ENCODE measurements around the gene SCARB1. TPM values are rescaled to one million over a fixed set of nuclear protein-coding genes. Genes with fewer than 3 reads are reported as not detected.
A peak's percentile ranks its signal among the peaks of the same experiment; 100 is the strongest.
"Not testable (repeated sequence)": the region's sequence is repeated elsewhere in the genome, so short reads cannot be mapped to it uniquely, and the experiment has no call there.

The SCARB1 gene, protein sequence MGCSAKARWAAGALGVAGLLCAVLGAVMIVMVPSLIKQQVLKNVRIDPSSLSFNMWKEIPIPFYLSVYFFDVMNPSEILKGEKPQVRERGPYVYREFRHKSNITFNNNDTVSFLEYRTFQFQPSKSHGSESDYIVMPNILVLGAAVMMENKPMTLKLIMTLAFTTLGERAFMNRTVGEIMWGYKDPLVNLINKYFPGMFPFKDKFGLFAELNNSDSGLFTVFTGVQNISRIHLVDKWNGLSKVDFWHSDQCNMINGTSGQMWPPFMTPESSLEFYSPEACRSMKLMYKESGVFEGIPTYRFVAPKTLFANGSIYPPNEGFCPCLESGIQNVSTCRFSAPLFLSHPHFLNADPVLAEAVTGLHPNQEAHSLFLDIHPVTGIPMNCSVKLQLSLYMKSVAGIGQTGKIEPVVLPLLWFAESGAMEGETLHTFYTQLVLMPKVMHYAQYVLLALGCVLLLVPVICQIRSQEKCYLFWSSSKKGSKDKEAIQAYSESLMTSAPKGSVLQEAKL
- total RNA-seq: 10 to 100 TPM; 12.6 to 17.2 TPM

DNA sequence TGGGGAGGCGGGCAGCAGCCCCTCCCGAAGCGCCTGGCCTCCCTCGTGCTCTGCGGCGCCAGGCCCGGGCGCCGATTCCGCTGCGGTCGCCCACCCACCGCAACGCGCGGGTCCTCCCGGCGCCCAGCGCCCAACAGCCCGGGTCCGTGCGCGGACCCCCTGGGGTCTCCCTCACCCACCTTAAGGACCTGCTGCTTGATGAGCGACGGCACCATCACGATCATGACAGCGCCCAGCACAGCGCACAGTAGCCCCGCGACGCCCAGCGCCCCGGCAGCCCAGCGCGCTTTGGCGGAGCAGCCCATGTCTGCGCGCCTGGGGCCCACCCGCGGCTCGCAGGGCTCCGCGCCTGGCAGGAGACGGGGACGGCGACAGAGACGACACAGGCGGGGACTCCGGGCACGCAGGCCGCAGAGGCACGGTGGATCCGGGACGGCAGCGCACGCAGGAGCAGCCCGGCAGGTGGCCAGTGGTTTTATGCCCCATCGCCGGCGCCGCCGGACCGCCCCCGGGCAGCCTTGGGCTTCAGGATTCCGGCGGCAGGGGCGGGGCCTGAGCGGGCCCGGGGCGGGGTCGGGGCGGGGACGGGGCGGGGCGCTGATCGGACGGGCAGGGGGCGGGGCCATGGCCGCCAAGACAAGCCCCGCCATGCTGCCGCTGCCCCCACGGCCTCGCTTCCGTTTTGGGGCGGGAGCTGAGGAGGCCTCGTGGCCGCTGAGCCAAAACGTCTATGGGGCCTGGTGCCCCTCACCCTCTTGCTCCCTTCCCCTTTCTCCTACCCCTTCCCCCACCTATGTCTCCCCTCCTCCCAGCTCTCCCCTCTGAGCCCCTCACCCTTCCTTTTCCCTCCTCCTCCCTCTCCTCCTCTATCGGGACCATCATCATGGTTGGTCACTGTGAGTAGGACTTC lies at the start of gene SCARB1:
SCARB1 (minus strand) TSS at position 449 of the 910 bp plus-strand sequence; CDS start at position 305, 144 bp downstream.
- H3K4me1 Mint-ChIP-seq: peaks cover 30% of the 10 kb centered on the region
- ATAC-seq (peak; percentile 91), DNase-seq (peak; percentile 86)
- no peaks in the 10 kb centered on the region for H3K9me3 Mint-ChIP-seq (ENCODE audit: low read depth)
- H3K27ac Mint-ChIP-seq: peak within 1 kb of the TSS; percentile 89
- peaks cover 6% of the 10 kb centered on the region for H3K27me3 Mint-ChIP-seq
- no peaks in the 10 kb centered on the region for H3K36me3 Mint-ChIP-seq
- CTCF ChIA-PET: no interaction called here
- peak within 1 kb of the TSS; percentile 70 for H3K4me3 Mint-ChIP-seq

DNA sequence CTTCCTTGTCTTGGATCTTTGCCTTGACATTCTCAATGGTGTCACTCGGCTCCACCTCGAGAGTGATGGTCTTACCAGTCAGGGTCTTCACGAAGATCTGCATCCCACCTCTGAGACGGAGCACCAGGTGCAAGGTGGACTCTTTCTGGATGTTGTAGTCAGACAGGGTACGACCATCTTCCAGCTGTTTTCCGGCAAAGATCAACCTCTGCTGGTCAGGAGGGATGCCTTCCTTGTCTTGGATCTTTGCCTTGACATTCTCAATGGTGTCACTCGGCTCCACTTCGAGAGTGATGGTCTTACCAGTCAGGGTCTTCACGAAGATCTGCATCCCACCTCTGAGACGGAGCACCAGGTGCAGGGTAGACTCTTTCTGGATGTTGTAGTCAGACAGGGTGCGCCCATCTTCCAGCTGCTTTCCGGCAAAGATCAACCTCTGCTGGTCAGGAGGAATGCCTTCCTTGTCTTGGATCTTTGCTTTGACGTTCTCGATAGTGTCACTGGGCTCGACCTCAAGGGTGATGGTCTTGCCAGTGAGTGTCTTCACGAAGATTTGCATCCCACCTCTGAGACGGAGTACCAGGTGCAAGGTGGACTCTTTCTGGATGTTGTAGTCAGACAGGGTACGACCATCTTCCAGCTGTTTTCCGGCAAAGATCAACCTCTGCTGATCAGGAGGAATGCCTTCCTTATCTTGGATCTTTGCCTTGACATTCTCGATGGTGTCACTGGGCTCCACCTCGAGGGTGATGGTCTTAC lies 49.0 kb upstream of the SCARB1 start:
- not testable (repeated sequence) for H3K27me3 Mint-ChIP-seq; ATAC-seq; DNase-seq; H3K9me3 Mint-ChIP-seq (ENCODE audit: low read depth)
- Mint-ChIP-seq H3K4me3 (peak overlapping the region; percentile 98), H3K36me3 (peaks cover 42% of the 10 kb centered on the region), H3K27ac (peak overlapping the region; percentile 100), H3K4me1 (peaks cover 61% of the 10 kb centered on the region)
- CTCF ChIA-PET: interaction anchor here (25.8 kb wide), 1 partner anchor 28 kb away, joined by 553 read pairs; no protein-coding TSS in a partner anchor

DNA sequence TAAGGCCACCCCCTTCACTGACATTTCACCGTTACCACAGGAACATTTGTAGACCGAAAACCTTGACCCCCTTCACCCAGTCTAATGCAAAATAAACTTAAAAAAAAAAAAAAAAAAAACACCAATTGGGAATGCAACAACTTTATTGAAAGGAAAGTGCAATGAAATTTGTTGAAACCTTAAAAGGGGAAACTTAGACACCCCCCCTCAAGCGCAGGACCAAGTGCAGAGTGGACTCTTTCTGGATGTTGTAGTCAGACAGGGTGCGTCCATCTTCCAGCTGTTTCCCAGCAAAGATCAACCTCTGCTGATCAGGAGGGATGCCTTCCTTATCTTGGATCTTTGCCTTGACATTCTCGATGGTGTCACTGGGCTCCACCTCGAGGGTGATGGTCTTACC lies 47.9 kb upstream of the SCARB1 start:
- not testable (repeated sequence) for H3K9me3 Mint-ChIP-seq (ENCODE audit: low read depth); DNase-seq; ATAC-seq; H3K27me3 Mint-ChIP-seq
- CTCF ChIA-PET: interaction anchor here (2.0 to 25.8 kb wide), 2 partner anchors 16 to 30 kb away, joined by 4 to 553 read pairs; no protein-coding TSS in a partner anchor
- H3K4me1 Mint-ChIP-seq: peaks cover 52% of the 10 kb centered on the region
- H3K36me3 Mint-ChIP-seq: peaks cover 42% of the 10 kb centered on the region
- H3K4me3 Mint-ChIP-seq: peak overlapping the region; percentile 65
- peak overlapping the region; percentile 64 for H3K27ac Mint-ChIP-seq

DNA sequence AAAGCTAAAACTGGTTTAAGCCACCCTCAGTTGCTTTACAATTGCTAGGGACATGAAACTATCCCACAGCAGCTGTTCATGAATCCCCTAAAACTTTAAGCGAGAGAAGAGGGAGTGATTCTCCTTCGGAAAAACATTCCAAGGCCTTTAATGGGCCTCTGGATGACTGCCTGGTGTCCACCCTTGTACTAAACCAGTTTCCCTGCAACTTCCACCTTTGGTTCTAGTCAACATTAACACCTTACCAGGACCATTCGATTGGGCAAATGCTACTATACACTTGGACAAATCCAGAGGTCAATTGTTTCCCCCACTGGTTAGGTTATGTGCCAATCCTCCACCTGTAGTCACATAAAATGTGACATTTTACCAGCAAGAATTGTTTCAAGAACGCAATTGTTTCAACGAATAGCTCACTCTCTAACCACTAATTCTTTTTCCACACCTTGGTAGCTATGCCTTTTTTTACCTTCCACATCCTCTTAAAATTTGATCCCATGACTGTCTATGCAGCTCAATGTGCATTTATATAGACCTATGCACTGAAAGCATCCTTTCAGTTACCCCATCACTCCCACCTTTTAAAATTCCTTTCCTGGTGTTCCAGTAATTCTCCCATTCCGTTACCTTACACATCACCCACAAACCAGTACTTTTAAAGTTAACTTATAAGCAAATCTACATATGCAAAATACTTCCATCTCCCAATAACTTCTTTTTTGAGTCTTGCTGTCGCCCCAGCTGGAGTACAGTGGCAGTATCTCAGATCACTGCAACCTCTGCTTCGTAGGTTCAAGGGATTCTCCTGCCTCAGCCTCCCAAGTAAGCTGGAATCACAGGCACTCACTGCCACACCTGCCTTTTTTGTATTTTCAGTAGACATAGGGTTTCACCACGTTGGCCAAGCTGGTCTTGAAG lies 47.2 kb upstream of the SCARB1 start:
- H3K27ac Mint-ChIP-seq: peak overlapping the region; percentile 64
- H3K9me3 Mint-ChIP-seq (ENCODE audit: low read depth): no peaks in the 10 kb centered on the region
- peaks cover 52% of the 10 kb centered on the region for H3K4me1 Mint-ChIP-seq
- no peak for ATAC-seq
- CTCF ChIA-PET: interaction anchor here (2.0 to 25.8 kb wide), 3 partner anchors 9 to 30 kb away, joined by 4 to 553 read pairs (median 8); no protein-coding TSS in a partner anchor
- DNase-seq: no peak
- H3K27me3 Mint-ChIP-seq: peaks cover 4% of the 10 kb centered on the region
- peaks cover 42% of the 10 kb centered on the region for H3K36me3 Mint-ChIP-seq
- peak overlapping the region; percentile 57 for H3K4me3 Mint-ChIP-seq

DNA sequence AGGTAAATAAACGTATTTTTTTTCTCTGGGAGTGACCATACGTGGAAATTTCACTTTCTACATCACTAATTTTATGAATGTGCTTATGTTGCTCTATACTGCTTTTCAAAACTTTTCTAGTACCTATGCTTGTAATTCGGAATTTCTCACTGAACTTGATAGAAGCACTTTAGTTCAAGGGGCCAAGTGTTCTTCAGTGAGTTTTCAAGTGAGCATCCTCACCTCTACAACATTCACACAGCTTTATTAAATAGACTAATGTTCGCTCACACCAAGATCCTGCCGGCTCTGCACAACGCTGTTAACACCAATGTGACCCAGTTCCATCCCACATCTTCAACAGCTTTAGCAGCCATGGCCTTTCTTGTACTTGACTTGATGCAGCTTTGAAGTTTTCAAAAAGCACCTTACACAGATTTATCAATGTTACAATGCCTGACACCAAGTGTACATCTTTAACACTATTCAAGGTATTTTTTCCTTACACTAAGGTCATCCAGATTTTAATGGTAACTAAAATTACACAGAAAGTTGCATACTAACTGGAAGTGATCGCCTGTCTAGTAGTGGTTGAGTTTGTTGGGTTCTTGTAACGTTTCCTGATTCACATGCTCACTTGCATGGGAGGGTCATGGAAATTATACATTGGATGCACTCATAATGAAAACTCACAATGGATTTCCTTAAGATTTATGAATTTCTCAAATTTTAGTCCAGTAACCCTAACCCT lies 46.3 kb upstream of the SCARB1 start:
- Mint-ChIP-seq H3K36me3 (peaks cover 42% of the 10 kb centered on the region), H3K9me3 (ENCODE audit: low read depth) (no peaks in the 10 kb centered on the region), H3K27me3 (peaks cover 4% of the 10 kb centered on the region), H3K4me3 (no peak overlapping the region), H3K27ac (peak overlapping the region; percentile 24), H3K4me1 (peaks cover 47% of the 10 kb centered on the region)
- CTCF ChIA-PET: interaction anchor here (2.0 to 25.8 kb wide), 3 partner anchors 10 to 31 kb away, joined by 4 to 553 read pairs (median 8); no protein-coding TSS in a partner anchor
- DNase-seq: no peak
- ATAC-seq: no peak

DNA sequence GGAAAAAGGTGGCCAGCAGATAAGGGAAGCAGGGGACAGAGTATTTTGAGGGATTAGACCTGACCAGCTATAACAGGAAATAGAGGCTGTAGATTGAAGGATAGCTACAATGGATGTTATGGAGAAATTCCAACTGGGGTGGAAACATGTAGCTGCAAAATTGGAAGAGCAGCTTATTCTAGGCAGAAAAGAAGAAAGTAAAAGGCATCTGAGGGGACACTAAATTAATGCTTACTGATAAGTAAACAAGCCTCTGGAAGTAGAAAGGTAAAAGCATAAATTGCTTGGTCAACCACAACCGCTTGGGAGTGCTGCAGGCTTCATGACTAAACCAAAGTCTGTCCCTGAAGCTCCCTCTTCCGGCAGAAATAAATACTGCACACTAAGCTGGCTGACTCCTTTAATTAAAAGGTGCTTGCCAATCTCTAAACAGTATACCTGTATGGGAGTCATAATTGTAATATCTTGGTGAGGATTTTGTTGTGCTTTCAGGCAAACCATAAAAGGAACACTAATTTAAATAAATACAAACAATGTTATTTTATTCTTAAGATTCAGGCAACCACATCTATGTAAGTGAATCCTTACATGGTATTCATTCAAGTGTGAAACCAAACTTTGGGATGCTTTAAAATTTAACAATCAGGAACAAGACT lies 43.1 kb upstream of the SCARB1 start:
- ATAC-seq (peak; percentile 58), DNase-seq (peak; percentile 96)
- no peak overlapping the region for H3K4me3 Mint-ChIP-seq
- H3K27ac Mint-ChIP-seq: peak overlapping the region; percentile 61
- H3K36me3 Mint-ChIP-seq: peaks cover 19% of the 10 kb centered on the region
- peaks cover 34% of the 10 kb centered on the region for H3K4me1 Mint-ChIP-seq
- no peaks in the 10 kb centered on the region for H3K9me3 Mint-ChIP-seq (ENCODE audit: low read depth)
- H3K27me3 Mint-ChIP-seq: no peaks in the 10 kb centered on the region
- CTCF ChIA-PET: interaction anchor here (0.6 to 25.8 kb wide), 30 partner anchors 9 to 340 kb away, joined by 3 to 553 read pairs (median 5); partner anchors contain the start of gene BRI3BP

DNA sequence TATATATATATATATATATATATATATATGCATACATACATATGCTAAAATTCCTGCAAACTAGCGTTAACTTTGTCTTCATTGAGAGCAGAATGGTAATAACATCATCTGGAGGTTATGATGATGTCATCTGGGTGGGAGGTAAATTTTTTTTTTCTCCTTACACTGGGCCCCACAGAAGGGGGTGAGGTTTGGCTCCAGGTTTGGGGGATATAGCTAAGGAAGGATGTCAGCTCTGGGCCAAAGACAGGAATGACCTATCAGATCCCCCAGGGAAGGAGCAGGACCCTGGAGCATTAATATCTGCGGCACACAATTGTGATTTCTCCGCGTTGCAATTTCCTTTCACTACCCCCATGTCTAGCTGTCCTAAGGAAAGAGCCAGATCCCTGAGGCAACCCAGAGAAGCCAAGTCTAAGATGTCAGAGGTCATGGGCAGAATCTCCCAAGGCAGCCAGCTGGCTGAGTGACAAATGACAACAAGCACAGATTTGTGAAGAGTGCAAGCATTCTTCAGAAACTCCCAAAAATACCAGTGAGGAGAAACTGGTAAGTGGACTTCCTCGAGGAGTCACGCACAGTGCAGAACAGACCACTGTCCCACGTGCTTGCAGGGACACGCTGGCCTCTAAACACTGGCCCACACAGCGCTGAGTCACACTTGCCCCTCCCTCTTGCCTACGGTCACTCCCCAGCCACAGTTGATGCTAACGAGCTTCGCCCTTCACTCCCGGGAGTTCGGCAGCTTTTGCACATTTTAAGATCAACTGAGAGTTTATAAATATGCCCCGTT lies 40.8 kb upstream of the SCARB1 start:
- Mint-ChIP-seq H3K4me1 (peaks cover 14% of the 10 kb centered on the region), H3K27ac (no peak overlapping the region), H3K9me3 (ENCODE audit: low read depth) (no peaks in the 10 kb centered on the region), H3K27me3 (no peaks in the 10 kb centered on the region), H3K36me3 (no peaks in the 10 kb centered on the region), H3K4me3 (no peak overlapping the region)
- ATAC-seq (no peak), DNase-seq (no peak)
- CTCF ChIA-PET: interaction anchor here (25.8 kb wide), 1 partner anchor 37 kb away, joined by 553 read pairs; no protein-coding TSS in a partner anchor

DNA sequence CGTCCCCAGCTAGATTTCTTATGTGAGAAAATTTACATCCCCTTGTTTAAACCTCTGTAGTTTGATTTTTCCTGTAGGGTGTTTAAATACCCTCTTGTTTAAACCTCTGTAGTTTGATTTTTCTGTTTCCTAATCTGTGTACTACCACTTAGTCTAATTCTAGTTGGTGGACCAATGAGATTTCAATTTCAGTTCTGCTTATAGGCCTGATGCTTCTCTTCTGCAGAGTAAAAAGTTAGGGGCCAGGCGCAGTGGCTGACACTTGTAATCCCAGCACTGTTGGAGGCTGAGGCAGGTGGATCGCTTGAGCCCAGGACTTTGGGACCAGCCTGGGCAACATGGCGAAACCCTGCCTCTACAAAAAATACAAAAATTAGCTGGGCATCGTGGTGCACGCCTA lies 39.3 kb upstream of the SCARB1 start:
- CTCF ChIA-PET: interaction anchor here (0.7 to 3.0 kb wide), 3 partner anchors 14 to 38 kb away, joined by 3 to 16 read pairs (median 4); no protein-coding TSS in a partner anchor
- H3K27ac Mint-ChIP-seq: no peak overlapping the region

DNA sequence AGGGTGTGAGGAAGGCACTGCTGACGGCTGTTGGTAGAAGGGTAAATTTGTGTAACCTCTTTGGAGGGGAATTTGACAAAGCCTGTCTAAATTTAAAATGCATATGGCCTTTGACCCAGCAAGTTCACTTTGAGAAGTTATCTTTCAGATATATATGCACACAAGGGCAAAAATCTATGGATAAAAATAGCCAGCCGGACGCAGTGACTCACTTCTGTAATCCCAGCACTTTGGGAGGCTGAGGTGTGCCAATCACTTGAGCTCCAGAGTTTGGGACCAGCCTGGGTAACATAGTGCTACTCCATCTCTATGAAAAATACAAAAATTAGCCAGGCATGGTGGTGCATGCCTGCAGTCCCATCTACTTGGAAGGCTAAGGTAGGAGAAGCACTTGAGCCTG lies 37.3 kb upstream of the SCARB1 start:
- H3K27me3 Mint-ChIP-seq: no peaks in the 10 kb centered on the region
- CTCF ChIA-PET: interaction anchor here (1.1 to 3.0 kb wide), 2 partner anchors 13 to 40 kb away, joined by 3 to 16 read pairs; partner anchors contain the start of gene UBC
- peaks cover 23% of the 10 kb centered on the region for H3K4me1 Mint-ChIP-seq
- no peak overlapping the region for H3K27ac Mint-ChIP-seq
- H3K4me3 Mint-ChIP-seq: no peak overlapping the region
- DNase-seq (no peak), ATAC-seq (no peak)
- H3K36me3 Mint-ChIP-seq: no peaks in the 10 kb centered on the region
- H3K9me3 Mint-ChIP-seq (ENCODE audit: low read depth): no peaks in the 10 kb centered on the region

More for the DNA sequence above, 39.3 kb upstream of the SCARB1 start:
- Mint-ChIP-seq H3K27me3 (no peaks in the 10 kb centered on the region), H3K36me3 (no peaks in the 10 kb centered on the region), H3K9me3 (ENCODE audit: low read depth) (no peaks in the 10 kb centered on the region), H3K4me1 (peaks cover 28% of the 10 kb centered on the region), H3K4me3 (no peak overlapping the region)
- no peak for ATAC-seq
- no peak for DNase-seq

DNA sequence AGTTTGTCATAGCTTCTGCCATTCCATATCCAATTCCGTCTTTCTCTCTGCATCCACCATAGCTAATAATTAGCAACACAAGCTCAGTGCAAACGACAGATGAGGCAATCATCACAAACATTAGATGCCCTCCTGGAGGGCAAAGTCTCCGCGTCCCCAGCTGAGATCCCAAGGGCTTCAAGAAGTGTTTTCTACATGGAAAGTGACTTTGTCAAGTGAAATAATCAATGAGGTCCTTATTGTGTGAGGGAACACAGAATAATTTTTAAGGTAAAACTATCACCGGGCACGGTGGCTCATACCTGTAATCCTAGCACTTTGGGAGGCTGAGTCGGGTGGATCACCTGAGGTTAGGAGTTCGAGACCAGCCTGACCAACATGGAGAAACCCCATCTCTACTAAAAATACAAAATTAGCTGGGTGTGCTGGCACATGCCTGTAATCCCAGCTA lies 36.7 kb upstream of the SCARB1 start:
- H3K4me1 Mint-ChIP-seq: peaks cover 20% of the 10 kb centered on the region
- not testable (repeated sequence) for H3K27me3 Mint-ChIP-seq; ATAC-seq; H3K4me3 Mint-ChIP-seq; DNase-seq; H3K9me3 Mint-ChIP-seq (ENCODE audit: low read depth); H3K27ac Mint-ChIP-seq; H3K36me3 Mint-ChIP-seq
- CTCF ChIA-PET: interaction anchor here (0.9 to 3.0 kb wide), 4 partner anchors 10 to 40 kb away, joined by 3 to 16 read pairs (median 3); partner anchors contain the start of gene UBC
